IMR-90 (cell line): ENCODE data around the gene ZNF423. TPM values are rescaled to one million over a fixed set of nuclear protein-coding genes. Genes with fewer than 3 reads are reported as not detected.

Experiments
- ATAC-seq: fragments of 200-7000 bp; cut with Tn5 transposase; 2 replicates; pipeline ENCODE4 v1.9.1; 2020; ENCODE audit warnings: low read depth, mild to moderate bottlenecking, moderate library complexity
- BruUV-seq: library from RNA; stranded (reverse); fragments of 400-500 nt; replicated peaks from 2 replicates; lab custom pipeline; 2021; lab: Mats Ljungman, UMichigan
- CTCF ChIA-PET: fragments of 300-600 bp; formaldehyde crosslinking; extraction: SDS; loops from one replicate; lab custom pipeline; 2021; ENCODE audit warnings: antibody characterized with exemption; lab: Yijun Ruan, JAX
- POLR2A ChIA-PET: fragments of 300-600 bp; sonication (Branson Sonifier 250); formaldehyde crosslinking; loops from one replicate; lab custom pipeline; 2022; ENCODE audit warnings: antibody characterized with exemption; ENCODE audit not compliant: unreplicated experiment; lab: Charles Lee
- DNase-seq: peaks from one replicate; pipeline ENCODE4 v3.0.0; 2013
- H2AFZ ChIP-seq: replicated peaks from 2 replicates; pipeline ENCODE3; 2013; ENCODE audit warnings: low read length, mild to moderate bottlenecking; ENCODE audit not compliant: poor library complexity
- H2AK5ac ChIP-seq: 2 replicates; pipeline ENCODE4 v1.6.1; 2013; ENCODE audit warnings: low read depth, low read length, inconsistent platforms
- H2AK9ac ChIP-seq: replicated peaks from 2 replicates; pipeline ENCODE3; 2013; ENCODE audit warnings: mild to moderate bottlenecking, low read depth, low read length, moderate library complexity; ENCODE audit not compliant: poor library complexity
- H2BK120ac ChIP-seq: 2 replicates; pipeline ENCODE4 v1.6.1; 2013; ENCODE audit warnings: low read depth, low read length, inconsistent platforms
- H2BK15ac ChIP-seq: 3 replicates; pipeline ENCODE4 v1.6.1; 2013; ENCODE audit warnings: low read depth, low read length, inconsistent platforms
- H2BK20ac ChIP-seq: 2 replicates; pipeline ENCODE4 v1.6.1; 2013; ENCODE audit warnings: low read depth, mild to moderate bottlenecking, inconsistent platforms, low read length, moderate library complexity
- H2BK5ac ChIP-seq: 2 replicates; pipeline ENCODE4 v1.6.1; 2013; ENCODE audit warnings: mild to moderate bottlenecking, low read depth, low read length, inconsistent platforms; ENCODE audit not compliant: poor library complexity, severe bottlenecking
- H3K14ac ChIP-seq: replicated peaks from 2 replicates; pipeline ENCODE4 v1.6.1; 2013; ENCODE audit warnings: low read depth, low read length, inconsistent platforms
- H3K18ac ChIP-seq: 2 replicates; pipeline ENCODE4 v1.6.1; 2013; ENCODE audit warnings: low read depth, low read length, control low read depth
- H3K23ac ChIP-seq: 2 replicates; pipeline ENCODE4 v1.6.1; 2013; ENCODE audit warnings: low read depth, low read length, inconsistent platforms
- H3K27ac ChIP-seq: 2 replicates; pipeline ENCODE4 v1.5.1; 2013; ENCODE audit warnings: mild to moderate bottlenecking, control low read depth, low read length; ENCODE audit not compliant: insufficient read depth
- H3K27me3 ChIP-seq: 2 replicates; pipeline ENCODE4 v1.6.1; 2013; ENCODE audit warnings: low read length; ENCODE audit not compliant: control insufficient read depth, insufficient read depth
- H3K36me3 ChIP-seq: 2 replicates; pipeline ENCODE4 v1.6.1; 2013; ENCODE audit warnings: low read length, mixed read lengths; ENCODE audit not compliant: control insufficient read depth, insufficient read depth
- H3K4ac ChIP-seq: 2 replicates; pipeline ENCODE4 v1.6.1; 2013; ENCODE audit warnings: low read depth, low read length, inconsistent platforms
- H3K4me1 ChIP-seq: 2 replicates; pipeline ENCODE4 v1.6.1; 2013; ENCODE audit warnings: low read length, mixed read lengths; ENCODE audit not compliant: control insufficient read depth, insufficient read depth
- H3K4me2 ChIP-seq: 2 replicates; pipeline ENCODE4 v1.6.1; 2013; ENCODE audit warnings: low read depth, mild to moderate bottlenecking, control low read depth, low read length, moderate library complexity
- H3K4me3 ChIP-seq: 2 replicates; pipeline ENCODE4 v1.5.1; 2013; ENCODE audit warnings: low read depth, mild to moderate bottlenecking, control low read depth, low read length, moderate library complexity; ENCODE audit not compliant: insufficient read depth
- H3K56ac ChIP-seq: 2 replicates; pipeline ENCODE4 v1.6.1; 2013; ENCODE audit warnings: low read length, inconsistent platforms; ENCODE audit not compliant: insufficient read depth; ENCODE audit errors: extremely low read depth
- H3K79me1 ChIP-seq, 2 experiments: 2 replicates each; pipeline ENCODE4 v1.6.1; 2013; ENCODE audit warnings: low read length in 2 of 2, inconsistent platforms in 1 of 2, low read depth in 1 of 2
- H3K9ac ChIP-seq: 2 replicates; pipeline ENCODE4 v1.6.1; 2013; ENCODE audit warnings: low read depth, low read length, control low read depth
- H3K9me1 ChIP-seq: 2 replicates; pipeline ENCODE4 v1.6.1; 2013; ENCODE audit warnings: low read length, inconsistent platforms; ENCODE audit not compliant: insufficient read depth
- H3K9me3 ChIP-seq: 2 replicates; pipeline ENCODE4 v1.6.1; 2013; ENCODE audit warnings: low read length; ENCODE audit not compliant: control insufficient read depth, insufficient read depth
- H4K20me1 ChIP-seq: 2 replicates; pipeline ENCODE4 v1.6.1; 2013; ENCODE audit warnings: low read length, inconsistent platforms; ENCODE audit not compliant: insufficient read depth
- H4K5ac ChIP-seq: 2 replicates; pipeline ENCODE4 v1.6.1; 2013; ENCODE audit warnings: mild to moderate bottlenecking, low read depth, low read length, control low read depth
- H4K8ac ChIP-seq, 2 experiments: 2 replicates each; pipeline ENCODE4 v1.6.1; 2013; ENCODE audit warnings: low read depth in 2 of 2, low read length in 2 of 2, control low read depth in 1 of 2, inconsistent platforms in 1 of 2
- H4K91ac ChIP-seq: 2 replicates; pipeline ENCODE4 v1.6.1; 2013; ENCODE audit warnings: low read depth, low read length, inconsistent platforms; ENCODE audit not compliant: insufficient read depth
- CHD1 ChIP-seq: IDR thresholded peaks from 2 replicates; pipeline ENCODE4 v1.6.1; 2012; ENCODE audit warnings: low read depth, low read length, improper control_type of control experiment
- CTCF ChIP-seq: conservative IDR thresholded peaks from 2 replicates; pipeline ENCODE4 v1.5.1; 2012; ENCODE audit warnings: mild to moderate bottlenecking, low read depth, low read length, improper control_type of control experiment
- FOS ChIP-seq: fragments of 150-350 bp; IDR thresholded peaks from 2 replicates; pipeline ENCODE4 v1.6.1; 2016; ENCODE audit warnings: low read depth, low read length
- MAZ ChIP-seq: IDR thresholded peaks from 2 replicates; pipeline ENCODE4 v1.6.1; 2012; ENCODE audit warnings: low read depth, mild to moderate bottlenecking, low read length, improper control_type of control experiment, moderate library complexity, borderline replicate concordance
- MXI1 ChIP-seq: IDR thresholded peaks from 2 replicates; pipeline ENCODE4 v1.6.1; 2012; ENCODE audit warnings: low read depth, mild to moderate bottlenecking, low read length, moderate library complexity, borderline replicate concordance
- POLR2A ChIP-seq: IDR thresholded peaks from 2 replicates; pipeline ENCODE4 v1.6.1; 2012; ENCODE audit warnings: mild to moderate bottlenecking, low read depth, low read length
- RAD21 ChIP-seq: IDR thresholded peaks from 2 replicates; pipeline ENCODE4 v1.6.1; 2012; ENCODE audit warnings: low read length, improper control_type of control experiment
- RCOR1 ChIP-seq: IDR thresholded peaks from 2 replicates; pipeline ENCODE4 v1.6.1; 2012; ENCODE audit warnings: mild to moderate bottlenecking, low read length, improper control_type of control experiment; ENCODE audit not compliant: insufficient replicate concordance
- RFX5 ChIP-seq: IDR thresholded peaks from 2 replicates; pipeline ENCODE4 v1.8.0; 2012; ENCODE audit warnings: low read depth, mild to moderate bottlenecking, low read length, moderate library complexity
- SMC3 ChIP-seq: fragments of 150-350 bp; IDR thresholded peaks from 2 replicates; pipeline ENCODE4 v1.6.1; 2016; ENCODE audit warnings: low read depth, mild to moderate bottlenecking, antibody characterized with exemption, low read length, moderate library complexity
- USF2 ChIP-seq: fragments of 150-350 bp; IDR thresholded peaks from 2 replicates; pipeline ENCODE4 v1.6.1; 2017; ENCODE audit warnings: mild to moderate bottlenecking, antibody characterized with exemption, low read length, low read depth
- WGBS, 2 experiments: methylation state at CpG; one replicate each; pipeline versions ENCODE4 v1.1.5 to v1.1.7; 2013; ENCODE audit warnings: missing lambda C conversion rate in 2 of 2; ENCODE audit not compliant: insufficient read length in 1 of 2; ENCODE audit errors: extremely low coverage in 2 of 2; 5-methylcytosine and 5-hydroxymethylcytosine counted together
- dilution Hi-C: fragments of 300-500 bp; cut with HindIII; formaldehyde crosslinking; loops from one replicate; pipeline ENCODE4 v1.14.3; 2018; ENCODE audit warnings: low sequenced_read_pairs; ENCODE audit not compliant: unreplicated experiment
- in situ Hi-C: fragments of 300-500 bp; cut with MboI; formaldehyde crosslinking; loops from 3 replicates; pipeline ENCODE4 v1.14.3; 2019; ENCODE audit warnings: low sequenced_read_pairs, inconsistent platforms, mixed read lengths
- intact Hi-C: fragments of 100-400 bp; cut with micrococcal nuclease; formaldehyde crosslinking; loops from 2 replicates; pipeline ENCODE4 v1.10.0; 2022
- polyA plus RNA-seq, 3 experiments: library from polyadenylated mRNA; depleted of rRNA; stranded (reverse); fragments of >200 nt; gene quantifications; 2 replicates each; pipeline ENCODE4 v1.2.3, GENCODE V29; 2012; ENCODE audit warnings: low replicate concordance in 1 of 3
- total RNA-seq: library from RNA; depleted of rRNA; stranded (reverse); fragments of >200 nt; gene quantifications from 2 replicates; pipeline ENCODE4 v1.2.3, GENCODE V29; 2012
- TF ChIP-seq, protein P1 (sequence below): fragments of 150-350 bp; IDR thresholded peaks from 2 replicates; pipeline ENCODE4 v1.6.1; 2016; ENCODE audit warnings: low read depth, mild to moderate bottlenecking, low read length, moderate library complexity, borderline replicate concordance

ZNF423 gene
- total and polyA plus RNA-seq, 2 of the 4 experiments (the other 2 are of a cell fraction), result under 0.01 to 0.10 TPM

DNA sequence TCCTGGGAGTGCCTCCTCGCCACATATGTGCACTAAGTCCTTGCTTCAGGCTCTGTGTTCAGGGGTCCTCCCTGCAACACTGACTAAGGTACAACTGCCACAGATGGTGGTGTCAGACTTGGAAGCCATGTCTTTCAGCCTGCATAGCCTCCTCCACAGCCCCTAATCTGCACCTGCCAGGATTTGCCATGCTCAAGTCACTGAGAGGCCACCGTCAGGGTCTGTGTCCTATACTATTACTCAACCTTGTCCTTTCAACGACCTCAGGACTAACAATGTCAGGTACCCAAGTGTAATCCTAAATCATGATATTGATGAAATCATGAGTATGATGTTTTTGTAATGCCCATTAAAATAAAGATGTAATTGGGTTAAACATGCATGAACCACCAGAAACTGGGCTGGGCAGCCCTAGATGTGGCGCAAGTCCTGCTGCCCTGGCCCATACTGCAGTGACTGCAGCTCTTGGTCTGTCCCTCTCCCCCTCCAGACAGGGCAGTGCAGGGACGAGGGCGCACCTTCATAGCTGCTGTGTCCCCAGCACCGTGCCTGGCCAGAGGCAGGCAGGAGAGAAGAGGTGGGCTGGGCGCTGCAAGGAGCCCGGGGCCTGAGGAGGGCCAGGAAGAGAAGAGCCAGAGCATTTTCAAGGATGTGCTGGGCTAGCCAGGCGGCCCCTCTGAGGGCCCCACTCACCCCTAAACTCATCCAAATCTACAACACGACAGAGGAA lies 198.0 kb downstream of the ZNF423 start:
- no peak for TF ChIP-seq USF2
- no peak for TF ChIP-seq CTCF
- TF ChIP-seq POLR2A, result no peak
- no peak for TF ChIP-seq FOS
- TF ChIP-seq, protein P1, sequence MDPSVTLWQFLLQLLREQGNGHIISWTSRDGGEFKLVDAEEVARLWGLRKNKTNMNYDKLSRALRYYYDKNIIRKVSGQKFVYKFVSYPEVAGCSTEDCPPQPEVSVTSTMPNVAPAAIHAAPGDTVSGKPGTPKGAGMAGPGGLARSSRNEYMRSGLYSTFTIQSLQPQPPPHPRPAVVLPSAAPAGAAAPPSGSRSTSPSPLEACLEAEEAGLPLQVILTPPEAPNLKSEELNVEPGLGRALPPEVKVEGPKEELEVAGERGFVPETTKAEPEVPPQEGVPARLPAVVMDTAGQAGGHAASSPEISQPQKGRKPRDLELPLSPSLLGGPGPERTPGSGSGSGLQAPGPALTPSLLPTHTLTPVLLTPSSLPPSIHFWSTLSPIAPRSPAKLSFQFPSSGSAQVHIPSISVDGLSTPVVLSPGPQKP, result no peak
- no peak for TF ChIP-seq RCOR1
- no peak for TF ChIP-seq MAZ
- TF ChIP-seq SMC3, result no peak
- no peak for TF ChIP-seq CHD1
- TF ChIP-seq MXI1, result no peak
- TF ChIP-seq RAD21, result no peak
- TF ChIP-seq RFX5, result no peak
- POLR2A ChIA-PET, result no interaction called here

More for the DNA sequence above, 198.0 kb downstream of the ZNF423 start:
- Histone ChIP-seq H3K27ac (no peak overlapping the region), H2AK5ac (no peak overlapping the region), H3K4me2 (no peak overlapping the region), H2BK120ac (no peak overlapping the region), H2AK9ac (no peak overlapping the region), H2BK5ac (no peak overlapping the region), H3K79me1 (no peaks in the 10 kb centered on the region), H4K91ac (no peak overlapping the region), H2BK20ac (no peak overlapping the region), H2AFZ (no peak overlapping the region), H4K8ac (no peak overlapping the region), H3K9ac (no peak overlapping the region), H3K4me1 (no peaks in the 10 kb centered on the region), H3K56ac (no peak overlapping the region), H3K27me3 (peaks cover 28% of the 10 kb centered on the region), H3K23ac (no peak overlapping the region), H3K14ac (no peak overlapping the region), H2BK15ac (no peak overlapping the region), H4K5ac (no peak overlapping the region), H3K36me3 (no peaks in the 10 kb centered on the region), H3K4ac (no peak overlapping the region), H3K18ac (no peak overlapping the region), H3K4me3 (no peak overlapping the region), H3K9me1 (no peaks in the 10 kb centered on the region), H4K20me1 (no peaks in the 10 kb centered on the region), H3K9me3 (no peaks in the 10 kb centered on the region)
- 40% methylated on average over 1 of the region's 11 CpGs; no CpG with 5 or more reads in 1 of the 2 experiments for WGBS, 2 experiments
- dilution Hi-C loops (no loop called here), in situ Hi-C loops (no loop called here), intact Hi-C loops (no loop called here)
- DNase-seq (no peak), ATAC-seq (no peak)
- CTCF ChIA-PET, result no interaction called here
- no TSS peak for BruUV-seq
